Activated CD4-positive, alpha-beta T cell treated with anti-CD3 and anti-CD28 coated beads, Interleukin-2, amount 50 U/mL, for 1 hour (primary cell): ENCODE results near the gene YIPF2.

Source experiments
- DNase-seq: peaks from one replicate; pipeline ENCODE4 v3.0.0-alpha.2; 2020

Gene YIPF2

DNA sequence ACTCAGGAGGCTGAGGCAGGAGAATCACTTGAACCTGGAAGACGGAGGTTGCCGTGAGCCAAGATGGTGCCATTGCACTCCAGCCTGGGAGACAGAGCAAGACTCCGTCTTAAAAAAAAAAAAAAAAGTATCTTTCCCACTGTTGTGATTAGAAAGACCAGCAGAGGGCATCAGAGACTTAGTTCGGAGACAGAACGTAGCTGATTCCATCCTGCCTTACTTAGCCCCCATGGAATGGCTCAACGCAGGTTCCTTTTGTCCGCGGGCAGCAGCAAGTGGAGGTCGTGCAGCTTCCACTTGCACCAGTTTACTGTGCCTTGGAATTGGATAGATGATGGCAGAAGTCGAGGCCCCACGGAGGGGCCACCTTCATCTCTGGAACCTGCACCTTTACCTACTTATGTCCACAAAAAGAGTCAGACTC is 8.2 kb upstream of the YIPF2 start:
- no peak for DNase-seq

DNA sequence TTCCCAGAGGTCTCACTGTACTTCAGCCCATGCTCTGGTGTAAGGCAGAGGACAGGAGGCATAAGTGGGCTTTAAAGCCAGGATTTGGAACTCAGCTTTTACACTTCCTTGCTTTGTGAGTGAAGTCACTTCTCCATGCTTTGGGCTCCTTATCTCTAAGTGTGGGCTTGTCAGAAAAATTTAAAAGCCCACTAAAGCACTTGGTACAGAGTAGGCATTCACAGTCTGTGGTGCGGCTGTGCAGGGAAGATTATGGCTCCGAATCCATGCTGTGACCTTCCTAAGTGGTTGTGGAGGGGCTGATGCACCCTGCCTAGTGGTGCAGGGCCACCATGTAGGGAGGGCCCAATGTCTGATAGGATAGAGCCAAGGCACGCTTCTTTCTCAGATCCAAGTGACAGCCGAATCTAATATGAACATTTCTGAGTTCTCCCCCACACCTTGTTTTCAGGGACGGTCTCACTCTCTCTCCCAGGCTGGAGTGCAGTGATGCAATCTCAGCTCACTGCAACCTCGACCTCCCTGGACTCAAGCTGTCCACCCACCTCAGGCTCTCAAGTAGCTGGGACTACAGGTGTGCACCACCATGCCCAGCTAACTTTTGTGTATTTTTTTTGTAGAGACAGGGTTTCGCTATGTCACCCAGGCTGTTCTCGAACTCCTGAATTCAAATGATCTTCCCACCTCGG is 7.1 kb upstream of the YIPF2 start:
- no peak for DNase-seq

DNA sequence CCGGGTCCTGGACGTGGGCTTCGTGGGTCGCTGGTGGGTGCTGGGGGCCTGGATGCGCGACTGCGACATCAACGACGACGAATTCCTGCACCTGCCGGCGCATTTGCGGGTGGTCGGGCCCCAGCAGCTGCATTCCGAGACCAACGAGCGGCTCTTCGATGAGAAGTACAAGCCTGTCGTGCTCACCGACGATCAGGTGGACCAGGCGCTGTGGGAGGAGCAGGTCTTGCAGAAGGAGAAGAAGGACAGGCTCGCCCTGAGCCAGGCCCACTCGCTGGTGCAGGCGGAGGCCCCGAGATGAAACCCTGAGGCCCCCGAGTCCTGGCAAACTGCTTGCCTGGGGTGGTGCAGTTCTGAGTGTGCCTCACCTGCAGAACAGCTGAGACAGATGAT is 959 bp upstream of the YIPF2 start:
- DNase-seq = no peak

DNA sequence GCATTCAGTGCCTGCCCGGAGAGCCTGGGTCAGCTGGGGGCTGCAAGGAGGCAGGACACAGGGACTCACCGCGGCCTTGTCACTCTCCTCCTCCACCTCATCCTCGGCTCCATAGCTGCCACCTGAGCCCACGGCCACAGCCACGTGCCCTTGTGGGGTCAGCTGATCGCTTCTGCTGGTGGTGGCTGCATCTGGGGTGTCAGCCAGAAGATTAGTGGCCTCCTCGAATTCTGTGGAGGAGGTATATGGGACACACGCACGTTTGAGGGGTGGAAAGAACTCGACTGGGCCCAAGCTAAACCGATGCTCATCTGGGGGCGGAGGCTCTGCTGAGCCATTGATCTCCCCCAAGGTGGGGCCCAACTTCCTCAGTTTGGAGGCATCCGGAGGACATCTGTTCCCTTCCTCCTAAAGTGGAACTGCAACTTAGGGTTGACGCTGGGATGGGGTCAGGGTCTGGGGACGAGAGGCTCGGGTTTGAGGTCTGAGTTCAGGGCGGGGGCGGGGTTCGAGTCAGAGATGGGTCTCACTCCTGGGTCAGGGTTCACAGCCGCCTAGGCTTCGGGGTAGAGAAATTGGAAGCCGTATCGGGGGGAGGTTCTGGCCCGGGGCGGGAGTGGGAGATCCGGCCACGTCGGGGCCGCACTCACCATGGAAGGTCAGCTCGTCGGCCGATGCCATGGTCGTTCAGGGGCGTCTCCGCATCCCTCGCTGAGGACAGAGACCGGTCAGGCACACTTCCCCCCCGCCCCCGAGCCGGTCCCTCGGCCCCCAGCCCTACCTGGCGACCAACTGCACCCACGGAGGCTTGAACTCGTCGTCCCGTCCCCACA is 493 bp downstream of the YIPF2 start:
- DNase-seq = no peak

DNA sequence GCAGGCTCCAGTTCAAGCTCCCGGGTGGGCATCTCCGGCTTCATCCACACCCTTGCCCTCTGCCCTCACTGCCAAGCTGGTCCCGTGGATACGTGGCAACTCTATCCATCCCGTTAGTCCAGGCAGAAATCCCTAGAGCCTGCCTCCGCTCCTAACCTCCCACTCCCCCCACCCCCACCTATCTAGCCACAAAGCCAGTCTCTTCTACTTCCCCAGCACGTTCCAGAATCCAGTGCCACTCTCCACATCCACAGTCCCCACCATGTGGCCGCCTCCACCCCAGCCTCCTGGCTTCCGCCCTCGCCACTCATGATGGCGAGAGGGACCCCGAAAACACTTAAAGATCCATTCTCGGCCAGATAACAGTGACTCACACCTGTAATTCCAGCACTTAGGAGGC is 3.8 kb downstream of the YIPF2 start:
- DNase-seq = no peak

DNA sequence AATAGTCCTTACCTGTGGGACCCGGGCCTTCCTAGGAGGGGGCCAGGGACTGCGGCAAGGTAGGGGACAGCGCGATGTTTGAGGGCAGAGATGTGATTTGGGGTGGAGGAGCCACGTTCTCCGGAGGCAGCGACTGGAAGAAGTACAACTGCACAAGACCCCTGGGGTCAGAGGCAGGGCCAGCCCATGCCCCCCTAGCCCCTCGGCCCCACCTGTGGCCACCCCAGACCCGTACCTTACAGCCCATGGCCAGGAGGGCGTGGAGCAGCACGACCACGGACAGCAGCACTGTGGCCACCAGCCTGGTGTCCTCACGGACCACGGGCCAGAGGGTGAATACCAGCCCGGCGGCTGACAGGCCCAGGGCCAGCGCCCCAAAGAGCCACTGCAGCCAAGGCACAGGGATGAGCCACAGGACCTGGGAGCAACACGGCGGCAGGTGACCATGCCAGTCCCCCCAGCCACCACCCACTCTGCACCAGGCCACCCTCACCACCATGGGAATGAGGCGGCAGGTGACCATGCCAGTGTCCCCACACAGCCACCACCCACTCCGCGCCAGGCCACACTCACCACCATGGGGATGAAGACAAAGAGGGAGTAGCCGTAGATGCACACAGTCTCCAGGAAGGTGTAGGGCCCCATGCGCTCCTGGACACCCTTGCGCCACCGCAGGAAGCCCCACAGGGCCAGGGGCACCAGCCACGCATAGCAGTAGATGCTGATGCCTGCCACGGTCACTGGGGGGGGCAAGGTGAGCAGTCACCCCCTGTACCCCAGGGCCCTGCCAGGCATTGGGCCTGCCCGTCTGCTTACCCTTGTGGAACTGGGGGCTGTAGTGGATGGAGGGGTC is 5.0 kb downstream of the YIPF2 start:
- DNase-seq = no peak

DNA sequence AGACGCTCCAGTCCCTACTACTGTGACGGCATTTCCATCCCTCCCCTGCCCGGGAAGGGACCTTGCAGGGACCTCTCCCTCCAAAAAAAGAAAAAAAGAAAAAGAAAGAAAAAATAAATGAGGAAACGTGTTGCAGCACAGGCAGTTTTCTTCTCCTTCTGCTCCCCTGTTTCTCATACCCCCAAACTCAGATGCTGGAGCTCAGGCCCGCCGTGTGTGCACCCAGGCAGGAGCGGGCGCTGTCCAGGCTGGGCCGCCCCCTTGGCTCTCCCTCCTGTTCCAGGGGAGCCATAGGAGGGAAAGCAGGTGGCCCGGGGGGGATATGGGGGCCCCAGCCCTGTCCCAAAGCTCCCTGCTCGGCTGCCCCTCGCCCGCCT is 5.8 kb downstream of the YIPF2 start:
- DNase-seq = no peak

DNA sequence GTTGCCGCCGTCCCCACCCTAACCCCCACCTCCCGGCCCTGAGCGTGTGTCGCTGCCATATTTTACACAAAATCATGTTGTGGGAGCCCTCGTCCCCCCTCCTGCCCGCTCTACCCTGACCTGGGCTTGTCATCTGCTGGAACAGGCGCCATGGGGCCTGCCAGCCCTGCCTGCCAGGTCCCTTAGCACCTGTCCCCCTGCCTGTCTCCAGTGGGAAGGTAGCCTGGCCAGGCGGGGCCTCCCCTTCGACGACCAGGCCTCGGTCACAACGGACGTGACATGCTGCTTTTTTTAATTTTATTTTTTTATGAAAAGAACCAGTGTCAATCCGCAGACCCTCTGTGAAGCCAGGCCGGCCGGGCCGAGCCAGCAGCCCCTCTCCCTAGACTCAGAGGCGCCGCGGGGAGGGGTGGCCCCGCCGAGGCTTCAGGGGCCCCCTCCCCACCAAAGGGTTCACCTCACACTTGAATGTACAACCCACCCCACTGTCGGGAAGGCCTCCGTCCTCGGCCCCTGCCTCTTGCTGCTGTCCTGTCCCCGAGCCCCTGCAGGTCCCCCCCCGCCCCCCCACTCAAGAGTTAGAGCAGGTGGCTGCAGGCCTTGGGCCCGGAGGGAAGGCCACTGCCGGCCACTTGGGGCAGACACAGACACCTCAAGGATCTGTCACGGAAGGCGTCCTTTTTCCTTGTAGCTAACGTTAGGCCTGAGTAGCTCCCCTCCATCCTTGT is 6.4 kb downstream of the YIPF2 start:
- no peak for DNase-seq

DNA sequence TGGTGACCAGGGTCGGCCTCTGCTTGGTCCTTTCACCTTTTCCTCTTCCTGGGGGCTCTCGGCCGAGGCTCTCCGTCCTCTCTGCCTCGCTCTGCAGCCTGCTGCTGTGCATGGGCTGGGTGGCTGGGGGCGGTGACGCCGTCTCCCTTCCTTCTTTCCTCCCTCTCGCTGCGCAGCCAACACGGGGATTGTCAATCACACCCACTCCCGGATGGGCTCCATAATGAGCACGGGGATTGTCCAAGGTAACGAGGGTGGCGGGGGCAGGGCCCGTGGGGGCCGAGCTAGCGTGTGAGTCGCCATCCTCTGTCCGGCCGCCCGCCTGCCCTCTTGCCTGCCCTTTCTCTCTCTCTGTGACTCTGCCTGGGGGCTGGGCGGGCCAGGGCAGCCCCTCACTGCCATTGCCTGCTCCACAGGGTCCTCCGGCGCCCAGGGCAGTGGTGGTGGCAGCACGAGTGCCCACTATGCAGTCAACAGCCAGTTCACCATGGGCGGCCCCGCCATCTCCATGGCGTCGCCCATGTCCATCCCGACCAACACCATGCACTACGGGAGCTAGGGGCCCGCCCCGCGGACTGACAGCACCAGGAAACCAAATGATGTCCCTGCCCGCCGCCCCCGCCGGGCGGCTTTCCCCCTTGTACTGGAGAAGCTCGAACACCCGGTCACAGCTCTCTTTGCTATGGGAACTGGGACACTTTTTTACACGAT is 7.1 kb downstream of the YIPF2 start:
- no peak for DNase-seq

DNA sequence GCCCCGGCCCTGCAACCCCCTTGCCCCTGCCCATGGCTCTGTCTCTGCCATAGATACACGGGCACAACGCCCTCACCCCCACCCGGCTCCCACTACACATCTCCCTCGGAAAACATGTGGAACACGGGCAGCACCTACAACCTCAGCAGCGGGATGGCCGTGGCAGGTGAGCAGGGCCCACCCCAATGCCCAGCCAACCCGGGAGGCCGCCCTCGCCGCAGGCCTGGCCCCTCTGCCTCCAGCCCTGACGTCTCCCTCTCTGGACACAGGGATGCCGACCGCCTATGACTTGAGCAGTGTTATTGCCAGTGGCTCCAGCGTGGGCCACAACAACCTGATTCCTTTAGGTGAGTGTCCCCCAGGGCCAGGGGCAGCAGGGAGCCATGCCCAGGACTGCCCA is 7.7 kb downstream of the YIPF2 start:
- no peak for DNase-seq

DNA sequence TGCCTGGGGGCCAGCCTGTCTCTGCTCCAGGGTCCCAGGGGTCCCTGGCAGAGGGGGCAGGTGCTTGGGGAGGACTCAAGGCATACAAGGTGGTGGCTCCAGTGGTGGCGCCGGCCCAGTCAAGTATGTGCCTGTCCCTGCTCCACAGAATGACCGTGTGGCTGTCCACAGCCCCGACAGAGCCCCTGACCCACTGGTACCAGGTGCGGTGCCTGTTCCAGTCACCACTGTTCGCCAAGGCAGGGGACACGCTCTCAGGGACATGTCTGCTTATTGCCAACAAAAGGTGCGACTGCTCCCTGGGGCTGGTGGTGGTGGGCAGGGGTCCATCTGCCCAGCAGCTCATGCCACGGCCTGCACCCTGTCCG is 8.2 kb downstream of the YIPF2 start:
- no peak for DNase-seq

DNA sequence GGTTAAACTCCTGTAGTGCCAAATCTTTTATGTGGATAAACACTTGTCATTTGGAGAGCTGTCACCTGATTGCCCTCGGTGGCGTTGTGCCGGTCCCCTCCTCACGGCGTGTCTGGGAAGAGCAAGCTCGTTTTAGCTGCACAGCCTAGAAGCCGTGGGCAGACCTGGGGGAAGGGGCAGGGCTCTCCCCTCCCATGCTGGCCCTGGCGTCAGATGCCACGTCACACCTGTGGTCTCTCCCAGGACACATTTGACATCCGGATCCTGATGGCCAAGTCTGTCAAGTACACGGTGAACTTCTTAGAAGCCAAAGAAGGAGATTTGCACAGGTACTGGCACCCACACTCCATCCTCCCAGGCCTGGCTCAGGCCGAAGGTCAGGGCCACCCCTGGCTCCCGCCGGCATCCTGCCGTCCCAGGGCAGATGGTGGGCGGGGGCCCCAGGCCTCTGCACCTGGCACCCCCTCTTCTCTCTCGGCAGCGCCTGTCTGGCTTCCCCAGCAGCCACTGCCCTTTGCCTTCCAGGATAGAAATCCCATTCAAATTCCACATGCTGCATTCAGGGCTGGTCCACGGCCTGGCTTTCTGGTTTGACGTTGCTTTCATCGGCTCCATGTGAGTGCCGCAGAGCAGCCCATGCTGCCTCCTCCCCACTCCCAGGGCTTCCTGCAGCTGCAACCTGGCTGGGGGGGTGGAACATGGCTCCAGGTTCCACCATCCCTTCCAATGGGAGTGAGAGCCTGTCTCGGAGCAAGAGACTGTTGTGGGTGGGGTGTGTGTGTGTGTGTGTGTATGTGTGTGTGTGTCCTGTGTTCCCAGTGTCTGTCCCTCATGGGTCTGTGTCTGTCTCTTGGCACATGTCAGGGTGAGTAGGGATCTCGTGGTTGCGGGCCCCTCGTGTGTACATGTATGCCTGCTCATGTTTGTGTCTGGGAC is 8.8 kb downstream of the YIPF2 start:
- DNase-seq = no peak

DNA sequence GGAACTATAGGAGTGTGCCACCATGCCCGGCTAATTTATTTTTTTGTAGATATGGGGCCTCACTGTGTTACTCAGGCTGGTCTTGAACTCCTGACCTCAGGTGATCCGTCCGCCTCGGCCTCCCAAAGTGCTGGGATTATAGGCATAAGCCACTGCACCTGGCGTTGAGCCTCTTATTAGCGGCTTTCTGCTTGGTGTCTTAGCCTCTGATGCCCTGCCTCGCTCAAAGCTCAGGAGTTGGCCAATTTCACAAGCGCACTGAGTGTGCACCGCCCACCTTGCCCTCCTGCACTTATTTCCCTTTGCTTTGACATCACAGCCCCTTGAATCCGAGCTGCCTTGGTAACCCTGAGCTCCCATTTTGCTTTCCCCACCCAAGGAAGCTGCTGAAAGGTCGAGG is 10.1 kb downstream of the YIPF2 start:
- DNase-seq = no peak

DNA sequence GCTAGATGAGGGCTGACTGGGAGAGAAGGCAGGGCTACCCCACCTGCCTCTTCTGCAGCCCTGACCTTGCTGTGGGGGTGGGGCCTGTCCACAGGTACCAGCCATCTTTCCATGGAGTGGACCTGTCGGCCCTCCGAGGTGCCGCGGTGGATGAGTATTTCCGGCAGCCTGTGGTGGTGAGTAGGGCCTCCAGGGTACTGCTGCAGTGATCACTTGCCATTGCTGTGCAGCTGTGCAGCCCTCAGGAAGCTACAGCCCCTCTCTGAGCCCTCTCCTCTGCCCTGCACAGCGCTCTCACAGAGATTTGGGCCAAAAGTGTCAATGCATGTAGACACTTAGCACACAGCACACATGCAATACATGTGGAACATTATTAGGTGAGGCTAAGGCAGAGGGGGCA is 11.8 kb downstream of the YIPF2 start:
- DNase-seq = no peak

DNA sequence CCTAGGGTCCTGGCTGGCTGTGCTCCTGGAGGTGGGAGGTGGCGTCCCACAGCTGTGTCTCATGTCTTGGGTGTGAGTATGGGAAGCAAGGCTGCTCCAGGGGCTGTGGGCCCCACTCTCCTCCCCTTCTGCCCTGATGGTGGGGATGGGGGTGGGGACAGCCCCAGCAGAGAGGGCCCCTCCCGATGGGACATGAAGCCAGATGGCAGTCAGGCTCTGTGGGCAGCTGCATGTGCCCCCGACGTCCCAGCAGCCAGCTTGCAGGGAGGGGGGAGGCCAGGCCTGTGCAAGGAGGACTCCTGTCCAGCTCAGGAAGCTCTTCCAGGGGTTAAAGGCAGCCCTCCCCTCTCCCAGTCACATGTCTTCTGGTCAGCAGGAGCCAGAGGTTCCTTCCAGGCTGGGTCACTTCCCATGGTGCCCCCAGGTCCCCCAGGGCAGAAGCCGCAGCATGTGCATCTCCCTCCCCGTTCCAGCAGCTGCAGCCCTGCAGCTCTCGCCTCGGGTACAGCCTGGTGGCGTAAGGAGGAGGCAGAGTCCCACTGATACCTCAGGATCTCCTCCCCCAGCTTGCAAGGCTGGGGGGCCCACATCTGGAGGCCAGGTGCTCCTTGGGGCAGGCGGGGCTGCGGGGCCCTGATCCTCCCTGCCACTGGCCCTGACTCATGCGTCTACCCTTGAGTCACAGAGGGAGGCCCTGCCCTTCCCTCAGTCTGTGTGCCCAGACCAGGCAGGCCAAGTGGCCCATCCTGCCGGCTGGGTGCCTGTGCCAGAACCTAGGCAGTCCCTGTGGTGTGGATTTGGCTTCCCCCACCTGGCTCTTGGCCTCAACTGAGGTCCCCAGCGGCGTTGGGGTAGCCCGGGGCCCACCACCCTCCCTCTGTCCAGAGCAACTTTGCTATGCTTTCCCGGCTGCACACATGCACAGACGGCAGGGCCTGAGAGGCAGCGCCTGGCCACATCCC is 13.0 kb downstream of the YIPF2 start:
- no peak for DNase-seq

DNA sequence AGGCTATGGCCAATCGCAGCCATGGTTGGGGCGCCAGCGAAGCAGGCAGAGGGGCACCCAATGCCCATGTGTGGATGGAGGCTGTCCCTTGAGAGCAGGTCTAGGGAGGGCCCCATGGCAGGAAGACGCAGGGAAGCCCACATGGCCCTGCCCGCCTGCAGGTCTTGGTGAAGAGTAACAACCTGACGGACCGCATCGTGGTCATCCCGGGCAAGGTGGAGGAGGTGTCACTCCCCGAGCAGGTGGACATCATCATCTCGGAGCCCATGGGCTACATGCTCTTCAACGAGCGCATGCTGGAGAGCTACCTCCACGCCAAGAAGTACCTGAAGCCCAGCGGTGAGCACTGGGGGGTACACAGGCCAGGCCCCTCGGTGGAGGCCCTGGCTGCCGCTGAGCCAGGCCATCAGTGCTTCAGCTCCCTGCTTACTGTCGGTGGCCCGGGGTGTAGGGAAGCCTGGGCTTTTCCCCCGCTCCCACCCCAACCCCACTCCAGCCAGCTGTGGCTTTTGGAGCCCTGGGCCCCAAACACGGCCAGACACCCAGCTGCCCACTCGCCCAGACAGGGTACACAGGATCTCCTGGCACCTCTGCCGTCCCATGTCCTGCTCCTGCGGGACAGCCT is 14.6 kb downstream of the YIPF2 start:
- DNase-seq = no peak

DNA sequence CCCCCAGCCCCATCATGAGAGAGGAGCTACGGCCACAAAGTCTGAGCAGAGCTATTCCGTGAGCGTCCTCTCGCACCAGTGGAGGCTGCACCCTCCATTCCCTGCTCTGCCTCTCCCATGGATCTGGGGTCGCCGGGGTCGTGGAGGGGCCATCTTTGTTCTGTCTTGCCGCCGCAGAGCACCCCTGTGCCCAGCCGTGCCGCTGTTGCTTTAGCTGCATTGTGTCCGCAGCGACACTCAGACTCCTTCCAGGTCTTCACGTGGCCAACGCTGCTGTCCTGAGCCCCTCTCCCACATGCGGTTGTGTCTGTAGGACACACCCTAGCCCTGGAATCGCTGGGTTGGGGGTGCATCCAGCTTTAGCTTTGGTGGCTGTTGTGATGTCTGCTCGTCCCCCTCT is 15.8 kb downstream of the YIPF2 start:
- DNase-seq = no peak

DNA sequence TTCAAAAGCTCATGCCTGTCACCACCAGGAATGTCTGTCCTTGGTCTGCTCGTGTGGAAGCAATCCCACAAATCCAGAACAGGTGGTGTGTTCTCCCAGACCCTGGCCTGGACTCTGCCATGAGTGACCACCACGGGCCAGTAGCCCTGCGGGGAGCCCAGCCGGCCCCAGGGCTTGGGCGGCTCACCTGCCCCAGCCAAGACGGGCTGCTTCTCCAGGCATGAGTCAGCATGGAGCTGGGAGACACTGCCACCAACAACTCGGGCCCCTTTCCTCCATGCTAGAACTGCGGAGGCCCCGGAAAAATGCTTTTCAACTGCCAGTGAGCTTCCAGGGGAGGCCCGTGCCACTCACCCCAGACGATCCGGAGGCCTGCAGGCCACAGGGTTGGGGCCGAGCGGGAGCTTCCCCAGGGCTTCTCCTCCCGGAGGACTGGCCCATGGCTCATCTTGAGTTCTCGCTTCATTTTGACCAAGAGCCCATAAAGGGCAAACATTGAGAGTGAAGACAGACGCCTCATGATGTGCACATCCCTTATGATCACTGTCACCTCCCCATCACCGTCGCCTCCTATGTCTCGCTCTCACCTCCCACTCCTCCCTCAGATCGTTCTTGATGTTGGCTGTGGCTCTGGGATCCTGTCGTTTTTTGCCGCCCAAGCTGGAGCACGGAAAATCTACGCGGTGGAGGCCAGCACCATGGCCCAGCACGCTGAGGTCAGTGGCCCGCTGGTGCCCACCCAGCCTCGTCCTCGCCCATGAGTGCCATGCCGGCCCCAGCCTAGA is 16.7 kb downstream of the YIPF2 start:
- no peak for DNase-seq
